Neural progenitor cell (in vitro differentiated cells): ENCODE results near the gene DKK2. TPM values are rescaled to one million over a fixed set of nuclear protein-coding genes. Genes with fewer than 3 reads are reported as not detected.

Experiments
- DNase-seq: peaks from one replicate; pipeline ENCODE4 v3.0.0-alpha.2; 2016; ENCODE audit warnings: low spot score
- H2AFZ ChIP-seq: fragments of 200-600 bp; sonication (generic); replicated peaks from 2 replicates; pipeline ENCODE4 v1.6.1; 2016; ENCODE audit warnings: antibody characterized with exemption
- H3F3A ChIP-seq: fragments of 200-600 bp; sonication (generic); 2 replicates; pipeline ENCODE4 v1.6.1; 2016; ENCODE audit warnings: antibody characterized with exemption, low read depth
- H3K27ac ChIP-seq: fragments of 200-600 bp; sonication (generic); 2 replicates; pipeline ENCODE4 v1.5.1; 2016; ENCODE audit warnings: mild to moderate bottlenecking
- H3K27me3 ChIP-seq: fragments of 200-600 bp; sonication (generic); 2 replicates; pipeline ENCODE4 v1.6.1; 2016; ENCODE audit warnings: mild to moderate bottlenecking, moderate library complexity
- H3K36me3 ChIP-seq: fragments of 200-600 bp; sonication (generic); 2 replicates; pipeline ENCODE4 v1.5.1; 2016
- H3K4me1 ChIP-seq: fragments of 200-600 bp; sonication (generic); 2 replicates; pipeline ENCODE4 v1.6.1; 2016; ENCODE audit warnings: mixed run types
- H3K4me2 ChIP-seq: fragments of 200-600 bp; sonication (generic); 2 replicates; pipeline ENCODE4 v1.6.1; 2016
- H3K4me3 ChIP-seq: fragments of 200-600 bp; sonication (generic); 2 replicates; pipeline ENCODE4 v1.5.1; 2016
- H3K79me2 ChIP-seq: fragments of 200-600 bp; sonication (generic); 2 replicates; pipeline ENCODE4 v1.6.1; 2016; ENCODE audit warnings: low read depth
- H3K9ac ChIP-seq: fragments of 200-600 bp; sonication (generic); 2 replicates; pipeline ENCODE4 v1.6.1; 2016
- H3K9me3 ChIP-seq: fragments of 200-600 bp; sonication (generic); 2 replicates; pipeline ENCODE4 v1.5.1; 2016; ENCODE audit warnings: low read depth
- H4K20me1 ChIP-seq: fragments of 200-600 bp; sonication (generic); 2 replicates; pipeline ENCODE4 v1.6.1; 2016; ENCODE audit warnings: low read depth
- H3K27ac Mint-ChIP-seq: 3 replicates; pipeline ENCODE4 v1.8.0; 2021; ENCODE audit warnings: mixed read lengths
- H3K27me3 Mint-ChIP-seq: 2 replicates; pipeline ENCODE4 v1.8.0; 2022; ENCODE audit warnings: low read depth, mild to moderate bottlenecking, inconsistent platforms, moderate library complexity, mixed read lengths; ENCODE audit not compliant: insufficient read depth
- H3K36me3 Mint-ChIP-seq: 3 replicates; pipeline ENCODE4 v1.8.0; 2021; ENCODE audit warnings: mixed read lengths
- H3K4me1 Mint-ChIP-seq: 3 replicates; pipeline ENCODE4 v1.8.0; 2021; ENCODE audit warnings: mixed read lengths
- H3K4me3 Mint-ChIP-seq: 3 replicates; pipeline ENCODE4 v1.8.0; 2021; ENCODE audit warnings: mild to moderate bottlenecking, moderate library complexity, mixed read lengths
- H3K9me3 Mint-ChIP-seq: 3 replicates; pipeline ENCODE4 v1.8.0; 2020; ENCODE audit warnings: mixed read lengths
- CTCF ChIP-seq: fragments of 200-600 bp; sonication (generic); IDR thresholded peaks from 2 replicates; pipeline ENCODE4 v1.5.1; 2017; ENCODE audit warnings: antibody characterized with exemption, mild to moderate bottlenecking
- EZH2 ChIP-seq: fragments of 200-600 bp; sonication (generic); IDR thresholded peaks from 2 replicates; pipeline ENCODE4 v1.6.1; 2017; ENCODE audit warnings: antibody characterized with exemption, mild to moderate bottlenecking, moderate library complexity
- EZH2phosphoT487 ChIP-seq: fragments of 200-600 bp; sonication (generic); IDR thresholded peaks from 2 replicates; pipeline ENCODE4 v1.6.1; 2017; ENCODE audit warnings: antibody characterized with exemption
- total RNA-seq: library from RNA; depleted of rRNA; stranded (reverse); fragments of >200 nt; gene quantifications from 2 replicates; pipeline ENCODE4 v1.2.3, GENCODE V29; 2015; ENCODE audit warnings: low replicate concordance

Gene DKK2
- total RNA-seq, 1 donor from 2014 or later, result not detected

GRCh38 chr4:106892786-106893185 lies 143.3 kb downstream of the DKK2 start:
- DNase-seq, result no peak
- Histone ChIP-seq H3K9me3 (no peaks in the 10 kb centered on the region), H3K4me3 (no peak overlapping the region), H3K27ac (no peak overlapping the region), H3K27me3 (no peaks in the 10 kb centered on the region), H2AFZ (no peak overlapping the region), H3K9ac (no peak overlapping the region), H3K79me2 (no peaks in the 10 kb centered on the region), H3K4me2 (no peak overlapping the region), H4K20me1 (no peaks in the 10 kb centered on the region), H3K36me3 (no peaks in the 10 kb centered on the region), H3K4me1 (no peaks in the 10 kb centered on the region), H3F3A (no peaks in the 10 kb centered on the region)
- no peaks in the 10 kb centered on the region for H3K4me1 Mint-ChIP-seq
- no peaks in the 10 kb centered on the region for H3K9me3 Mint-ChIP-seq
- no peak overlapping the region for H3K27ac Mint-ChIP-seq
- H3K36me3 Mint-ChIP-seq, result no peaks in the 10 kb centered on the region
- no peaks in the 10 kb centered on the region for H3K27me3 Mint-ChIP-seq
- TF ChIP-seq EZH2phosphoT487 (no peak), CTCF (no peak), EZH2 (no peak)
- no peak overlapping the region for H3K4me3 Mint-ChIP-seq

- Mint-ChIP-seq H3K4me1 (no peaks in the 10 kb centered on the region), H3K9me3 (peaks cover 3% of the 10 kb centered on the region), H3K36me3 (no peaks in the 10 kb centered on the region), H3K4me3 (no peak overlapping the region), H3K27me3 (peaks cover 2% of the 10 kb centered on the region), H3K27ac (no peak overlapping the region)
- Histone ChIP-seq H3K9me3 (no peaks in the 10 kb centered on the region), H3K27me3 (no peaks in the 10 kb centered on the region), H3K79me2 (no peaks in the 10 kb centered on the region), H3K4me1 (no peaks in the 10 kb centered on the region), H3K27ac (no peak overlapping the region), H3K4me2 (no peak overlapping the region), H3K4me3 (no peak overlapping the region), H4K20me1 (no peaks in the 10 kb centered on the region), H2AFZ (no peak overlapping the region), H3F3A (no peaks in the 10 kb centered on the region), H3K9ac (no peak overlapping the region), H3K36me3 (no peaks in the 10 kb centered on the region)
- TF ChIP-seq CTCF (peak; percentile 34), EZH2 (no peak)
- DNase-seq, result peak; percentile 23
These were observed 160.8 kb downstream of the DKK2 start for GRCh38 chr4:106875340-106875739.
